K562 (cell line): Measurements from ENCODE around the gene ZNF618. TPM values are rescaled to one million over a fixed set of nuclear protein-coding genes. Genes with fewer than 3 reads are reported as not detected.

Experiments
- ATAC-seq: fragments of 200-7000 bp; cut with Tn5 transposase; 3 replicates; pipeline ENCODE4 v1.9.1; 2020; ENCODE audit warnings: moderate library complexity
- BruUV-seq: library from RNA; stranded (reverse); fragments of 400-500 nt; replicated peaks from 2 replicates; lab custom pipeline; 2021; lab: Mats Ljungman, UMichigan
- CTCF ChIA-PET: fragments of 300-600 bp; formaldehyde crosslinking; extraction: SDS; loops from one replicate; lab custom pipeline; 2021; ENCODE audit warnings: low intra/inter-chr PET ratio; lab: Yijun Ruan, JAX
- POLR2A ChIA-PET: fragments of 300-600, 350-650 bp; sonication (Branson Sonifier 250); formaldehyde crosslinking; extraction: SDS; loops from one replicate; lab custom pipeline; 2021; ENCODE audit warnings: antibody characterized with exemption, inconsistent platforms; lab: Yijun Ruan, JAX
- DNase-seq, 4 experiments: peaks; one replicate each; pipeline versions ENCODE4 v3.0.0 to v3.0.0-alpha.2; 2011 to 2018; ENCODE audit warnings: low spot score in 3 of 4, mixed read lengths in 3 of 4; ENCODE audit errors: extremely low read depth in 1 of 4
- FAIRE-seq: peaks from 2 replicates; lab custom pipeline; 2011; peaks lifted over from hg19 to GRCh38; lab: Jason Lieb, UNC
- H2AFZ ChIP-seq: 2 replicates; pipeline ENCODE4 v1.6.0; 2011; ENCODE audit warnings: low read depth, low read length, control low read depth, inconsistent platforms
- H3K27ac ChIP-seq: fragments of 200-600 bp; 3 replicates; pipeline ENCODE4 v1.8.0; 2011; ENCODE audit warnings: low read depth, mild to moderate bottlenecking, control low read depth, inconsistent platforms, low read length, moderate library complexity, mixed read lengths; ENCODE audit errors: extremely low read depth
- H3K27me3 ChIP-seq, 2 experiments: fragments of 300-600 bp in 1 of 2; 2 replicates in 1 of 2; 3 replicates in 1 of 2; pipeline versions ENCODE4 v1.6.0 to v1.8.0; 2011; ENCODE audit warnings: inconsistent platforms in 2 of 2, low read length in 2 of 2, mild to moderate bottlenecking in 1 of 2, mixed read lengths in 1 of 2, moderate library complexity in 1 of 2; ENCODE audit not compliant: control insufficient read depth in 2 of 2, insufficient read depth in 2 of 2
- H3K36me3 ChIP-seq: fragments of 300-600 bp; 3 replicates; pipeline ENCODE4 v1.8.0; 2011; ENCODE audit warnings: mild to moderate bottlenecking, low read length, inconsistent platforms; ENCODE audit not compliant: control insufficient read depth, insufficient read depth
- H3K4me1 ChIP-seq, 2 experiments: fragments of 200-600 bp in 1 of 2; replicated peaks in 1 of 2; 2 replicates in 1 of 2; 3 replicates in 1 of 2; pipeline versions ENCODE4 v1.5.1 to v1.8.0; 2011; ENCODE audit warnings: inconsistent platforms in 2 of 2, low read length in 2 of 2, mild to moderate bottlenecking in 1 of 2, mixed read lengths in 1 of 2, moderate library complexity in 1 of 2; ENCODE audit not compliant: control insufficient read depth in 2 of 2, insufficient read depth in 2 of 2
- H3K4me2 ChIP-seq: 2 replicates; pipeline ENCODE4 v1.6.1; 2011; ENCODE audit warnings: low read length, control low read depth, inconsistent platforms, mixed read lengths; ENCODE audit not compliant: insufficient read depth
- H3K4me3 ChIP-seq: fragments of 200-600 bp; sonication (generic), shearing (Covaris generic); 2 replicates; pipeline ENCODE4 v1.5.1; 2016; ENCODE audit warnings: control low read depth, inconsistent platforms
- H3K79me2 ChIP-seq: fragments of 200-600 bp; 3 replicates; pipeline ENCODE4 v1.8.0; 2011; ENCODE audit warnings: low read length, inconsistent platforms; ENCODE audit not compliant: control insufficient read depth, insufficient read depth
- H3K9ac ChIP-seq, 2 experiments: 2 replicates each; pipeline versions ENCODE4 v1.6.0 to v1.6.1; 2011; ENCODE audit warnings: low read depth in 2 of 2, low read length in 2 of 2, control low read depth in 1 of 2, inconsistent platforms in 1 of 2, mild to moderate bottlenecking in 1 of 2, mixed read lengths in 1 of 2; ENCODE audit not compliant: insufficient read depth in 1 of 2
- H3K9me1 ChIP-seq: one replicate; pipeline ENCODE4 v1.6.0; 2011; ENCODE audit warnings: inconsistent platforms, mild to moderate bottlenecking, low read length, moderate library complexity; ENCODE audit not compliant: control insufficient read depth, insufficient read depth
- H3K9me3 ChIP-seq: replicated peaks from 2 replicates; pipeline ENCODE4 v1.5.1; 2011; ENCODE audit warnings: low read depth, low read length, inconsistent platforms; ENCODE audit not compliant: control insufficient read depth, insufficient read depth
- H4K20me1 ChIP-seq: replicated peaks from 2 replicates; pipeline ENCODE4 v1.6.1; 2011; ENCODE audit warnings: low read length, inconsistent platforms, mixed read lengths; ENCODE audit not compliant: control insufficient read depth, insufficient read depth
- AFF1 ChIP-seq, 2 experiments: fragments of 450-650 bp; IDR thresholded peaks; 2 replicates each; pipeline ENCODE4 v1.6.1; 2018; ENCODE audit warnings: mild to moderate bottlenecking in 2 of 2, low read depth in 1 of 2; ENCODE audit not compliant: partially characterized antibody in 2 of 2
- KAT7 ChIP-seq: sonication (generic); formaldehyde crosslinking; IDR thresholded peaks from 2 replicates; pipeline ENCODE4 v1.8.0; 2022; ENCODE audit warnings: missing genetic modification reagents, mild to moderate bottlenecking, borderline replicate concordance
- KDM1A ChIP-seq, 2 experiments: fragments of 450-650 bp; IDR thresholded peaks; 2 replicates each; pipeline ENCODE4 v1.6.1; 2016; ENCODE audit warnings: mild to moderate bottlenecking in 2 of 2
- SRF ChIP-seq, 2 experiments: fragments of 250-450, 450-650 bp in 1 of 2; sonication (Bioruptor Pico) in 1 of 2; sonication (generic) in 1 of 2; formaldehyde crosslinking; IDR thresholded peaks; 2 replicates each; pipeline versions ENCODE4 v1.5.0 to v1.5.1; 2020 to 2022; ENCODE audit warnings: mild to moderate bottlenecking in 1 of 2, missing genetic modification reagents in 1 of 2
- ZNF695 ChIP-seq: fragments of 450-650 bp; formaldehyde crosslinking; IDR thresholded peaks from 2 replicates; pipeline ENCODE4 v1.4.0; 2020; ENCODE audit warnings: mild to moderate bottlenecking, moderate library complexity
- WGBS: fragments of 100-300 bp; shearing (Covaris generic); methylation state at CpG from one replicate; pipeline ENCODE4 v1.1.6; 2016; ENCODE audit warnings: low coverage, mixed read lengths; ENCODE audit not compliant: insufficient coverage; ENCODE audit errors: missing lambda C conversion rate; 5-methylcytosine and 5-hydroxymethylcytosine counted together
- in situ Hi-C: fragments of 300-500 bp; cut with MboI; formaldehyde crosslinking; loops from 4 replicates; pipeline ENCODE4 v1.15.0; 2018; ENCODE audit warnings: inconsistent platforms, mixed read lengths
- intact Hi-C: fragments of 100-400 bp; cut with micrococcal nuclease; formaldehyde crosslinking; loops from 2 replicates; pipeline ENCODE4 v1.14.2; 2022
- polyA plus RNA-seq, 8 experiments: library from polyadenylated mRNA; depleted of rRNA in 4 of 8; stranded (reverse) in 5 of 8; unstranded in 3 of 8; fragments of >200 nt; fragmentation: Nextera tagmentation in 2 of 8; fragmentation: Illumina TruSeq in 1 of 8; extraction: Ambion mirVana in 2 of 8; extraction: Trizol in 1 of 8; gene quantifications; 2 replicates each; pipeline versions ENCODE4 v1.2.1 to v1.2.3, GENCODE V29; 2011 to 2014; ENCODE audit warnings: inconsistent platforms in 1 of 8, missing spikeins in 1 of 8
- total RNA-seq, 7 experiments: library from RNA; depleted of rRNA in 6 of 7; stranded (reverse); fragments of >200 nt in 6 of 7; fragmentation: Illumina TruSeq in 2 of 7; extraction: Trizol in 2 of 7; gene quantifications; 2 replicates each; pipeline versions ENCODE4 v1.2.1 to v1.2.3, GENCODE V29; 2011 to 2021; ENCODE audit warnings: low replicate concordance in 1 of 7
- TF ChIP-seq, protein P1 (sequence below): fragments of 200-800 bp; sonication (Bioruptor generic); IDR thresholded peaks from 2 replicates; pipeline ENCODE4 v1.6.1; 2017; ENCODE audit warnings: missing genetic modification characterization, missing compliant biosample characterization
- TF ChIP-seq, protein P2 (sequence below): fragments of 450-650 bp; IDR thresholded peaks from 2 replicates; pipeline ENCODE4 v1.7.0; 2016; ENCODE audit warnings: borderline replicate concordance

Gene ZNF618
- total and polyA plus RNA-seq, 9 of the 15 experiments (the other 6 are each of a cell fraction or from before 2014, with no cell fraction given), result 0.08 to 13.7 (median 3.4) TPM

- no peak for DNase-seq
- no peak for TF ChIP-seq SRF (CRISPR knock-in tag; IDR thresholded peaks at IDR 0.05)
- TF ChIP-seq, protein P1, sequence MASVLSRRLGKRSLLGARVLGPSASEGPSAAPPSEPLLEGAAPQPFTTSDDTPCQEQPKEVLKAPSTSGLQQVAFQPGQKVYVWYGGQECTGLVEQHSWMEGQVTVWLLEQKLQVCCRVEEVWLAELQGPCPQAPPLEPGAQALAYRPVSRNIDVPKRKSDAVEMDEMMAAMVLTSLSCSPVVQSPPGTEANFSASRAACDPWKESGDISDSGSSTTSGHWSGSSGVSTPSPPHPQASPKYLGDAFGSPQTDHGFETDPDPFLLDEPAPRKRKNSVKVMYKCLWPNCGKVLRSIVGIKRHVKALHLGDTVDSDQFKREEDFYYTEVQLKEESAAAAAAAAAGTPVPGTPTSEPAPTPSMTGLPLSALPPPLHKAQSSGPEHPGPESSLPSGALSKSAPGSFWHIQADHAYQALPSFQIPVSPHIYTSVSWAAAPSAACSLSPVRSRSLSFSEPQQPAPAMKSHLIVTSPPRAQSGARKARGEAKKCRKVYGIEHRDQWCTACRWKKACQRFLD (CRISPR knock-in tag), result no peak
- TF ChIP-seq KAT7 (CRISPR knock-in tag), result no peak
- no peak for TF ChIP-seq KDM1A (IDR thresholded peaks at IDR 0.05)
- no peak for TF ChIP-seq AFF1 (IDR thresholded peaks at IDR 0.05; ENCODE audit: low read depth in 1 of 2, partially characterized antibody in 2 of 2)
- TF ChIP-seq ZNF695 (CRISPR knock-in tag), result no peak
- TF ChIP-seq, protein P2, sequence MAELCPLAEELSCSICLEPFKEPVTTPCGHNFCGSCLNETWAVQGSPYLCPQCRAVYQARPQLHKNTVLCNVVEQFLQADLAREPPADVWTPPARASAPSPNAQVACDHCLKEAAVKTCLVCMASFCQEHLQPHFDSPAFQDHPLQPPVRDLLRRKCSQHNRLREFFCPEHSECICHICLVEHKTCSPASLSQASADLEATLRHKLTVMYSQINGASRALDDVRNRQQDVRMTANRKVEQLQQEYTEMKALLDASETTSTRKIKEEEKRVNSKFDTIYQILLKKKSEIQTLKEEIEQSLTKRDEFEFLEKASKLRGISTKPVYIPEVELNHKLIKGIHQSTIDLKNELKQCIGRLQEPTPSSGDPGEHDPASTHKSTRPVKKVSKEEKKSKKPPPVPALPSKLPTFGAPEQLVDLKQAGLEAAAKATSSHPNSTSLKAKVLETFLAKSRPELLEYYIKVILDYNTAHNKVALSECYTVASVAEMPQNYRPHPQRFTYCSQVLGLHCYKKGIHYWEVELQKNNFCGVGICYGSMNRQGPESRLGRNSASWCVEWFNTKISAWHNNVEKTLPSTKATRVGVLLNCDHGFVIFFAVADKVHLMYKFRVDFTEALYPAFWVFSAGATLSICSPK, result no peak
- TF ChIP-seq, all 486 proteins: peak for 0
- intact Hi-C loops (no loop called here), in situ Hi-C loops (no loop called here)
- POLR2A ChIA-PET, result interaction anchor here (0.7 kb wide), 1 partner anchor 213 kb away, joined by 3 read pairs; no protein-coding TSS in a partner anchor
- FAIRE-seq (no peak), ATAC-seq (no peak)
- H3K4me3 ChIP-seq, result no peak overlapping the region
- no peak overlapping the region for H3K27ac ChIP-seq
- no peaks in the 10 kb centered on the region for H3K36me3 ChIP-seq
- H4K20me1 ChIP-seq, result no peaks in the 10 kb centered on the region
- no peaks in the 10 kb centered on the region for H3K4me1 ChIP-seq
- H3K79me2 ChIP-seq, result no peaks in the 10 kb centered on the region
- no peaks in the 10 kb centered on the region for H3K9me1 ChIP-seq
- no peaks in the 10 kb centered on the region for H3K27me3 ChIP-seq
- no peaks in the 10 kb centered on the region for H3K9me3 ChIP-seq
- CTCF ChIA-PET, result no interaction called here
- no peak overlapping the region for H2AFZ ChIP-seq
- H3K4me2 ChIP-seq, result no peak overlapping the region
- 40% methylated on average over 6 of the region's 6 CpGs for WGBS
- BruUV-seq, result no TSS peak
- H3K9ac ChIP-seq, result no peak overlapping the region
Measured at GRCh38 chr9:114017741-114018715, 141.9 kb downstream of the ZNF618 start.
